Ramos (cell line): ENCODE results near the gene RORC.

Source experiments
- in situ Hi-C: fragments of 300-500 bp; cut with MboI; formaldehyde crosslinking; loops from one replicate; pipeline ENCODE4 v1.14.3; 2022; ENCODE audit warnings: low sequenced_read_pairs; ENCODE audit not compliant: unreplicated experiment

Gene RORC

DNA sequence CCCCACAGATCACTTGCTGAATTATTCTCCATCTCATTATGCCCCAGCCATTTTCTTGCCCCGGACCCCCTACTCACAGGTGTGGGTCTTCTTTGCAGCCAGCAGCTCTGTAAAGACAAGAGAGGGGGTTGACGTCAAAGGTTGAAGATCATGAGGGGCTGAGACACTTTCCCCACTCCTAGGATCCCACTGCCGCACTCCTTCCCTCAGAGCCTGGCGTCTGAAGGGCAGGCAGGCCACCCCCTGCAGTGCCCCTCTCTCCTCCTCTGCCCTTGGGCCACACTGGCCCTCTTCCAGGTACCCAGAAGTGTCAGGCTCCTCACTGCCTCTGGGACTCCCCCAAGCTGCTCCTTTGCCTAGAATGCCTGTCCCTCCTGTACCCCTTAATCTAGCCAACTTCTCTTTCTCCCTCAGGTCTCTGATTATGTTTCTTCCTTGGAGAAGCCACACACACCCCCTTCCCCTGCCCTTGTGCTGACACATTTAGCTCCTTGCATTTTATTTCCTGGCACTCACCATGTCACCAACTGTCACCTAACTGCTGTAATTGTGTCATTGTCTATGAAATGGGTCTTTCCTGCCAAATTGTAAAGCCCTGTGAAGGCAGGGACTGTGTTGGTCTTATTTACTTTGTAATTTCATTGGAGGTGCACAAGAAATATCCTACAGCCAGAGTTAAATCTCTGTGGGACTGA lies 2.1 kb downstream of the RORC start:
- in situ Hi-C loops = no loop called here

DNA sequence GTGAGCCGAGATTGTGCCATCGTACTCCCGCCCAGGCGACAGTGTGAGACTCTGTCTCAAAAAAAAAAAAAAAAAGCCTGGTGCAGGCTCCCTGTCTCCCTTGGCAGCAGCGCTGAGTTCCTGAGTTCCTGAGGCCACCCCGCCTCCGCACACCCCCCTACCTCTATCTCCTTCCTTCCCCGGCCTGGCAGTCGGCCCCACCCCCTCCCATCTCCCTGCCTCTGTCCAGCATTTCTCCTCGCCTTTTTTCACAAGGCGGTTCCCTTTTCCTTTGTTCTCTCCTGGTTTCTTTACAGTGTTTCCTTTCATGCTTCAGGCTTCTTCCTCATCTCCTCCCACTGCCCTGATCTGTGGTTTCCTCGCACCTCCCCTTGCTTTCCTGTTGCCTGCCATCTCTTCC lies 2.7 kb downstream of the RORC start:
- in situ Hi-C loops = no loop called here

DNA sequence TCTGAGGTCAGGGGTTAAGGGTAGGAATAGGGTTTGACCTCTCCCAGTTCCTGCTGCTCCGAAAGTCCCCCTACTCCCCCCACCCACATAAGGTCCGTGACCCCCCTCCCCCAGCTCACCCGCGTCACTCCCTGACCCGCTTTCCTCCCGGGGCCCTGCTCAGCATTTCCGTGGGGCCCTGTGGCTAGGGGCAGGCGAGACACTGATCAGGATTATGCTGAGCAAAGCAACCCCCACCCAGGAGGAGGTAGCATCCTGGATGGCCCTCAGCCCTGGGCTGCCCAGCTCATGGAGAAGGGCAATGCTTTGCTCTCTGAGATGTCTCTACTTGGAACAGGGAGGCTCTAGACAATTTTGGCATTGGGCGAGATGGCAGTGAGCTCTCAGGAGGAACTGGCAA lies 3.7 kb downstream of the RORC start:
- in situ Hi-C loops = no loop called here

DNA sequence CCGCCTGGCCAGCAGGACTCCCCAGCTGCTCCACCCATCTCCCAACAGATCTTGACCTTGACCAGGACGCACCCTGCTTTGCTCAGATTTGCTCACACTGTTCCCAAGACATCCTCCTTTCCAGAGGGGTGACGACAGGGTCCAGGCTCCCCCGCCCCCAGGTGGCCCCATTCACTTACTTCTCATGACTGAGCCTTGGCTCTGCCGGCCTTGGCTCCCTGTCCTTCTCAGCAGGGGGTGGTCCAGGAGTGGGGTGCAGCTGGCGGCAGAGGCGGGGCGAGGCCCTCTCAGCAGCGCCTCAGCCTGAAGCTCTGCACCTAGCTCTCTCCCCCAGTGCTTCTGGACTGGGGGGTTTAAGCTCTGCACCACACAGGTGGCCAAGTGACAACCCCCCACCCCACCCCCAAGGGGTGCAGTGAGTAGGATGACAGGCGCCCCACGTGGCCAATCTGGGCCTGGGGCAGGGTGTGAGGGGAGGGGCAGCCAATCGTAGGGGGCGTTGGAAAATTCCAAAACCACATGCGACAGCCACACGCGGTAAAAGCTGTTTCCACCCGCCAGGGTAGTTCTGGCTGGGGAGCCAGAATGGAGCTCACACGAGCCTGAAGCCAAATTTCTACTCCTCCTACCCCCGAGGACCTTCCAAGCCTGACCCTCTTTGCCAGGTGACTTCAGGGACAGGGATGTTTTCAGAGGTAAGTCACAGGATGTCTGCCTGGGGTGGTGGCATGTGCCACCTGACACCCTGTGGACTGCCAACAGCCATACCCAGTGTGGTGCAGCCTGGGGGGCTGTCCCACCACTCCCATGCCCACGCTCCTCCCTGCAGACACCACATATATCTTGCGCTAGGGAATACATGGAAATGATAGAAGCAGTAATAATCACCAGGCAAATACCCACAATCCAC lies 5.6 kb downstream of the RORC start:
- in situ Hi-C loops = no loop called here

DNA sequence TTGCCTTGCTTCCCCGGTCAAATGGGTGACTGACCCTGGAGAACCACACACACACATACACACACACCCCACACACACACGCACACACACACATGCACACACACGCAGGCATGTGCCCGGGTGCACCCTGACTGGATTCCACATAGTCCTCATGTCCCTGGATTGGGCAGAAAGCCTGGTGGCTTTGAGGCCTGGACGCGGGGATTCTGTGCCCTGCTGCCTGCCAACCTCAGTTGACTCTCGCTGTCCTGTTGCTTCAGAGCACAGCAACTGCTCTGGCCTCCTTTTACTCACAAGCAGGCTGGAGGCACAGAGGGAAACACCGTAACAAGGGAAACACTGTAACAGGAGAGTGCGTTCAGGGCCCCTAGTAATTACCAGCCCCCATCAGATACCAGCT lies 6.4 kb downstream of the RORC start:
- in situ Hi-C loops = no loop called here

DNA sequence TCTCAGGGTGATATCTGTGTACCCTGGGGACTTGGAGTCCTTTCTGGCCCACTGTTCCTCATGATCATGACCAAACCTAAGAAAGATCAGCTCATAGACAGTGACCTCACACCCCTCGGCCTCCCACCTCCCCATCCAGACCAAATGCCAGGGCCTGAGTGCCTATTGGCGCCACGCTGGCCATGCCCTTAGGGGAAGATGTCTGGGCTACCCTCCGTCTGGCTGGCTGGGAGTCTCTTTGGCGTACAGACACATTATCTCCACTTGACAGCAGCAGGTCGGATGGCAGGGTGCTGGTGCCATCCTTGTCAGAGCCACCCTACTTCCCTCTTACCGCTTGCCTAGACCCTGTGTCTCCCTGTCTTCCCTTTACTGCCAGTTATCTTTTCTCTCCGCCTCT lies 8.4 kb downstream of the RORC start:
- in situ Hi-C loops = no loop called here

DNA sequence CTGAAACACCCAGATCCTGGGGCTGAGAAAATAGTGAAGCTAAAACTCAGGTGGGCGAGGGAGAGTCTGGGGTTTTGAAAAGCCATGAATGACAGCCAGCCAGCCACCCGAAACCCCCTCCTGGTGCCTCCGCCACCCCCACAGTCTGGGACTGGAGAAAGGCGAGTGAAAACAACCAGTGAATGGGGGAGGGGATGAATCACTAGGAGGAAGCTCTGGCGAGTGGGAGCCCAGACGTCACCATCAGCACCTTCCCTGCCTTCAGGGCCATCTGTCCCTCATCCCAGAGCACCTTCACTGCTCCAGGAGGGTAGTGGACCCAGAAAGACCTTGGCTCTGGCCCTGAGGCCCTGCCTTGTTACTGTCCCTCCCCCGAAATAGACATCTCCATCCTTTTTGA lies 9.2 kb downstream of the RORC start:
- in situ Hi-C loops = no loop called here

DNA sequence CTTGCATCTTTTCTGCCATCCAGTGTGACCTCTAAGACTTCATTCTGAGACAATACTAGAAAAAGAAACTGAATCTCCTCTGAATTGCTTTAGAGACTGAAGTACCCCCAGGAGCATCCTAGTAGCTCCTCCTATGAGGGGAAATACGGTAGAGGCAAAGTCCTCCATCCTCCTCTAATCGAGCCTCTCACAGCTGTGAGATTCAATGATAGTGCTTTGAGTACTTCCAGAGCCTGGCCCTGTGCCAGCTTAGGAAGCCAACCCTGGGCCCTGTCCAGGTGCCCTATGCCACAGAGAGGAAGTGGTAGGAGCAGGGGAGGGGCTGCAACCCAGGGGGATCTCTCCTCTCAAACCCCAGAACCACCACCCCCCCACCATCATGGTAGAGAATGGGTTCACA lies 10.7 kb downstream of the RORC start:
- in situ Hi-C loops = no loop called here

DNA sequence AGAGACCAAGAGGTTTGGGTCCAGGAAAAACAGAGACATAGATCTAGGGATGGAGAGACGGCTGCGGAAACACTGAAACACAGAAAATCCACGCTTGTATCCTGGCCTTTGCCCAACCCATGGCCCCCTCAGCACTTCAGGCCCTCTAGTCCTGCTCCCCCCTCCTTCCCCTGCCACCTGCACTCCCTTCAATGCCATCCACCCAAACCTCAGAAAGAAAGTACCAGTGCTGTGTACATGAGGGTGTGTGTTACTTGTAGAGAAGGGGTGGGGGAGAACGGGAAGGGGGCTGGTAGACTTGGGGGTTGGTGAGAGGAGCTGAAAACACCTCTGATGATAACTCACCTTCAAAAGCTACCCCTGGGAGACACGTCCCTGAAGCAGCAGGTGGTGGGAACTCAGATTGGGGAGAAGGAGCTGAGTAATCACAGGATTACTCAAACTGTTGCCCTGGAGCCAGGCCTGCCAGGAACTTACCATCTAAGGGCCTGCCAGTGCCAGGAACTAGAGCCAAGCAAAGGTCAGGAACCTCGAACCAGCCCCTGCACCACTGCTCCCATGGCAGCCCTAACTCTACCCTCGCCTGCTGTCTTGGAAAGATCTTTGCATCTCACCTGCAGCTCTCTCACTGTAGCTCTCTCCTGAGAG lies 11.5 kb downstream of the RORC start:
- in situ Hi-C loops = no loop called here

DNA sequence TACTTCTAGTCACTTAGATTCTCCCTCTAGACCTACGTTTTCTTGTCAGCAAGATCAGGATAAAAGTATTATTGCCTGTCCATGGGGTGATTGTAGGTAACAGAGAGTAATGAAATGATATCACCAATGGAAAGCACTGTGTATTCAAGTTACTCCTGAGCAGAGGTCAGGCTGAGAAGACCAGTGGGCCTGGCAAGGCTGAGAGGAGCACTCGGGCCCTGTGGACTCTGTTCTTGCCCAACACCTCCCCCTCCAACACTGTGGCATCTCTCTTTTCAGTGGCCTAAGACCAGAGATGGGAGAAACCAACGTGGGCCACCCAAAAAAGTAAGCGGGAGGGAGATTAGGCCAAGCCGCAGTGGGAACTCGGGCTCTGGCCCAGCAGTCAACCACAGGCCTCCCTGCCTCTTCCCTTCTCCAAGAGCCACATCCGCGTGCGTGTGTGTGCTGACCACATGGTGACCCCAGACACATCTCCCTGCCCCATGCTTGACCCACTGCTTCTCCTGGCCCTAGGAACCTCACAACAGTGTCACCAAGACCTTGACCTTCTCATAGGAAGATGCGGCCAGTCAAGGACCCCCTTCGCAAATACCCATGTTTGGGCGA lies 12.3 kb downstream of the RORC start:
- in situ Hi-C loops = no loop called here

DNA sequence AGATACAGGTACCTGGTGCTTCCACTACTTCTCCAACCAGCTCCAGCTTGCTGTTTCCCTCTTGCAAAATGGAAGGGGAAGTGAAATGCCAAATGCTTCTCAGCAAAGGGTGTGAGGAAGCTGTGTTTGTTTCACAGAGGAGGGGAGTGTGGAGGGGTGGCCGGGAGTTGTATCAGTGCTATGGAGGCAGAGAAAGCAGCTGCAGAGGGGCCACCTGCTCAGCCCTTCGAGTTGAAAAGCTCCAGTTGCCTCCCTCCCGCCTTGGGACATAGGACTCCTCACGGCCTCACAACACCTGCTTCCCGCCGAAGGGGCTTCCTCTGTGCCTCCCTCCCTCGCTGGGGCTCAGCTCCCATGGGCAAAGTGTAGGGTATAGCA lies 14.3 kb downstream of the RORC start:
- in situ Hi-C loops = no loop called here

DNA sequence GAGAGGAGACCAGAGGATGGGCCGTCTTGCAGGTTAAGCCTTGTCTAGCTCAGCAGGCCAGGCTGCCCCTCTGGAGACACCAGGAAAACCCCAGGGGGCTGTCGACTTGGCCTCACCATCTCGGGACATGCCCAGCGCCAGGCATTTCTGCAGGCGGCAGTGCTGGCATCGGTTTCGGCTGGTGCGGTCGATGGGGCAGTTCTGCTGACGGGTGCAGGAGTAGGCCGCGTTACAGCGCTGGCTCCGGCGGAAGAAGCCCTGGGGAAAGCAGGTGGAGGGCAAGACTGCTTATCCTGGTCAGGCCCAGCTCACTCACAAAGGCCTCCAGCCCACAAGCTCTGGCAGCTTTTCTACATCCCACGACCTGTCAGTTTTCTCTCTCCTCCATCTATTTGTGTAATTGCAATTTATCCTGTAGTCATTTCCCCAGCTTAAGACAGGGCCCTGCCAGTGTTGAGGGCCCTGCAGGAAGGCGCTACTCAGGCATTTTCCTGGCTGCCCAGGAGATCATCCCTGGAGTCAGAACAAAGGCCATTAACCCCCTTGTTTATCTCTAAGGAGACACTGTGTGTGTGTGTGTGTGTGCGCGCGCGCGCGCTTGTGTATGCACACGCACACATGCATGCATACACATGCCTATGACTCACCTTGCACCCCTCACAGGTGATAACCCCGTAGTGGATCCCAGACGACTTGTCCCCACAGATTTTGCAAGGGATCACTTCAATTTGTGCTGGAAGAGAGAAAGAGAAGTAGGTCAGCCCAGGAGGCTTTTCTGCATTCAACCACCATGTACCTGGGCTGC lies 14.9 kb downstream of the RORC start:
- in situ Hi-C loops = no loop called here

DNA sequence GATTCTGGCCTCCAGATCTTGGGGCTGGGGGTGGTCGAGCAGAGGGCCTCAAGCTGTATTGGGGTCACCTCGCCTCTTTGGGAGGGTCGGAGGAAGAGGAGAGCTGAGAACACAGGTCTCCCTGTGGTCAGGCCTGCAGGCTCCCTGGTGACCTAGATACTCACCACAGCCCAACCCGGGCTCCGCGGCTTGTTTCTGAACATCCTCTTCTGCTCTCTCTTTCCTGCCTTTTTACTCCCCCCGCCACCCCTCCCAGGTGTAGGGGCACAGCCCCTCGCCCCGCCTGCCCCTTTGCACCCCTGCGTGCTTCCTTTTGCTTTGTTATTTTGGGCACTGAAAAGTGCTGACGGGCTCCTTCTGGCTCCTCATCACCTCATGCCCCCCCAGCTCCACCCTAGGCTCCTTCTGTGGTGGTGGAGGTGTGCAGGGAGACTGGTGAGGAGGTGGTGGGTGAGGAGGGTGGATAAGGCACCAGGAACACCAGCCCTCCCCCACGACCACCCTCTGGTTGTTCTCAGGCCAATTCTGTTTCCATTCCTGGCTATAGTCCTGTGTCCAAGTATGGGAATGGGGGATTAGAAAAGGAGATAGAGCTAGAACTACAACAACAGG lies 15.8 kb downstream of the RORC start:
- in situ Hi-C loops = no loop called here

DNA sequence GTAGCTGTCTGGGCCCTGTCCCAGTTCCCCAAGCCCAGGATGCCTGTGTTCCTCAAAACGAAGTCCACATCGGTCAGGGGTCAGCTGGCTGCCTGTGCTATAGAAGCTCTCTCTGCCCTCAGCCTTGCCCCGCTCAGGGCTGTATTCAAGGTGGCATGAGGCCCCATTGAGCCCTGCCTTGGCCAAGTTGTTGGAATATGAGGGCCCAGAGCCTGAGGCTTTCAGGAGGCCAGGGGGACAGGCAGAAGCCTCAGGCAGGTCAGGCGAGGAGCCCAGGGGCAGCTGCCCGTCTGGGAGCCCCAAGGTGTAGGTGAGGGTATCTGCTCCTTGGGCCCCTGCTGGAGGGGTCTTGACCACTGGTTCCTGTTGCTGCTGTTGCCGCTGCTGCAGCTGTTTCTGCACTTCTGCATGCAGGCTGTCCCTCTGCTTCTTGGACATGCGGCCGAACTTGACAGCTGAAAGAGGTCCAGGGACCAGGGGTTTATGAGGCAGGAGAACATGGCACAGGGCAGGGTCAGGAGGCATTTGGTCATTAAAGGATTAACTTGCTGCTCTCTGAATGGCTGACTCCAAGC lies 16.5 kb downstream of the RORC start:
- in situ Hi-C loops = no loop called here

DNA sequence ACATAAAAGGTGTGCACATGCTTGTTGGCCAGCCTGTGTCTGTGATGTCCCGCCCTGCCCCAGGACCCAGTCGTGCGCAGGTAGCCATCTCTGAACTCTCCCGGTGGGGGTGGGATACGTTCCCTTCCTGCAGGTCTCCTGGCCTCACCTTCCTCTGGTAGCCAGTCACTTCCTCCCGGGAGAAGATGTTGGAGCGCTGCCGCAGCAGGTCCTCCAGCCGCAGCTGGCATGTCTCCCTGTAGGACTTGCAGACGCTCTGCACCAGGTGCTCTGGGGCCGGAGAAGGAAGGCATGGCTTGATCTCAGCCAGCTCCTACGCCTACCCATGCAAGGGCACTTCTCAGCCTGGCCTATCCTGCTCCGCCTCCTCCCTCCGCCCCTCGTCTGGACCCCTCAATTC lies 17.2 kb downstream of the RORC start:
- in situ Hi-C loops = no loop called here

DNA sequence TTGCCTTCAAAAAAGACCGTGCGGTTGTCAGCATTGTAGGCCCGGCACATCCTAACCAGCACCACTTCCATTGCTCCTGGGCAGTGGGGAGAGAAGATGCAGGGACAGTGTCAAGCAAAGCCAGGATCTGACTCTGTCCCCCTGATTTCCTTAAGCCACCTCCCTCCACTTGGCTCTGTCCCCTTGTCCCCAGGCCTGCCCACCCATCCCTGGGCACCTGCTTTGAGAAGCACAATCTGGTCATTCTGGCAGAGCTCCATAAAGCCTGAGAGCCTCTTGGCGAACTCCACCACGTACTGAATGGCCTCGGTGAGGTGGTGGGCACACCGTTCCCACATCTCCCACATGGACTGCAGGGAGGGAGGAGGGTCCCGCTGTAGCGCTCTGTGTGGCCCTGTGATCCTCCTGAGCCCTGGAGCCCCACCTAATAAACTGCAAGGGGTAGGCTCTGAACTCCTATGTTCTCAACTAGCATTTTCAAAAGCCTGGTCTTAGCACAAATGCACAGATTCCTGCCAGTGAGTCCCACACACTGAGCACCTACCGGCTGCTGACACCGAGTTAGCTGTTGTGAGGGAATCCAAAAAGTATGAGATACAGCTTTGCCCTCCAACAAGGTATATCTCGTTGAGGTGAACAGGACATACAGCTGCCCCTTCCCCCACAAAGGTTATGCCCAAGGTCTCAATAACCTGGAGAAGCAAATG lies 18.2 kb downstream of the RORC start:
- in situ Hi-C loops = no loop called here

DNA sequence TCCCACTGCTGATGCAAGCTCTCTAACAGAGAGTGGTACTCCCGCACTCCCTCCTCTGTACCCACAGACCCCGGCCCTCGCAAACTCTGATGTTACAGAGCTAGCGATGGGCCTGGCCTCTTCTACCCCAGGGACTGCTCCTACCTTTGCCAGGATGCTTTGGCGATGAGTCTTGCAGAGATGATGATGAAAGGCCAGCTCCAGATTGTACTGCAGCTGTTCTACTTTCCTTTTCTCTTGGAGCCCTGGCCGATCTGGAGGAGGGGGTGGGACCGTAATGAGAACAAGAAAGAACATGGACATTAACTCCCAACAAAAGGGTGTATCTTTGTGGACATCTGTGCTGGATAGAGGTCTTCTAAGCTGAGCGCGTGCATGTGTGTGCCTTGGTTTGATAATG lies 20.4 kb downstream of the RORC start:
- in situ Hi-C loops = no loop called here

DNA sequence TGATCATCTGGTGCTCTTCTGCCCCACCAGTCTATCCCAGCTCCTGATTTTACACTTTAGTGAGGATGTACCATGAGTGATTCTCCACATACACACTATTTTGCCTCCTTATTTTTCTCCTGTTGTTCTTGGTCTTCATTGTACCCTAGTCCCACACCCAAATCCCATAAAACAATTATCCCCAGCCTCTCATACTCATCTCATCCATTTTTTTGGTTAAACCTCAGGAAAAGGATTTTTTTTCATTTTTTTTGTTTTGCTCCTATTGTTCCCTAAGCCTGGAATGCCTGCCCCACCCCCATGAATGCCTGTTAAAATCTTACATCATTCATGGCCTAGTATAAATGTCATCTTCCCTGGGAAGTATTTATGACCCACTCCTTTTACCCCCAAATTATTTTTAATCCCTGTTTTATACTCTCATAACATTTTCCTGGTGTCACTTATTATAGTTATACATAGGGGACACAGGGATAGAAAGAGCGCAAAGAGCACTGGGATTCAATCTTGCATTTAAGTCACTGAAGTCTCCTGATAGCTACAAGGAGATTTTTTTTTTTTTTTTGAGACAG lies 21.5 kb downstream of the RORC start:
- in situ Hi-C loops = no loop called here
